A673 (cell line): Measurements from ENCODE around the gene CCL25. TPM values are rescaled to one million over a fixed set of nuclear protein-coding genes. Genes with fewer than 3 reads are reported as not detected.

ENCODE experiments used
- BruUV-seq: library from RNA; stranded (reverse); fragments of 400-500 nt; replicated peaks from 2 replicates; lab custom pipeline; 2021; lab: Mats Ljungman, UMichigan
- CTCF ChIA-PET: fragments of 300-600 bp; sonication (Branson Sonifier 250); formaldehyde crosslinking; loops from one replicate; lab custom pipeline; 2022; ENCODE audit warnings: antibody characterized with exemption; lab: Charles Lee
- POLR2A ChIA-PET: fragments of 300-600 bp; sonication (Branson Sonifier 250); formaldehyde crosslinking; loops from one replicate; lab custom pipeline; 2022; ENCODE audit warnings: antibody characterized with exemption; ENCODE audit not compliant: low non-redundant PET; lab: Charles Lee
- DNase-seq: peaks from one replicate; pipeline ENCODE4 v3.0.0-alpha.2; 2015; ENCODE audit warnings: low spot score
- H3K27ac ChIP-seq: fragments of 200-600 bp; sonication (generic); 2 replicates; pipeline ENCODE4 v1.5.1; 2016; ENCODE audit warnings: mixed run types, low read depth, mild to moderate bottlenecking, mixed read lengths, antibody characterized with exemption, low read length; ENCODE audit not compliant: poor library complexity, severe bottlenecking
- H3K27me3 ChIP-seq: fragments of 200-600 bp; sonication (generic); replicated peaks from 2 replicates; pipeline ENCODE4 v1.6.1; 2017; ENCODE audit warnings: mixed run types, low read depth, mild to moderate bottlenecking, mixed read lengths, antibody characterized with exemption, low read length; ENCODE audit not compliant: insufficient read depth, poor library complexity
- H3K36me3 ChIP-seq: fragments of 200-600 bp; sonication (generic); 2 replicates; pipeline ENCODE4 v1.6.1; 2016; ENCODE audit warnings: mixed run types, mild to moderate bottlenecking, mixed read lengths, antibody characterized with exemption, low read length; ENCODE audit not compliant: insufficient read depth, poor library complexity, severe bottlenecking
- H3K4me1 ChIP-seq: fragments of 200-600 bp; sonication (generic); 2 replicates; pipeline ENCODE4 v1.6.1; 2017; ENCODE audit warnings: mixed run types, mild to moderate bottlenecking, mixed read lengths, antibody characterized with exemption, low read length; ENCODE audit not compliant: insufficient read depth, poor library complexity, severe bottlenecking
- H3K4me3 ChIP-seq: fragments of 200-600 bp; sonication (generic); 2 replicates; pipeline ENCODE4 v1.5.1; 2016; ENCODE audit warnings: low read depth, mixed run types, mild to moderate bottlenecking, mixed read lengths, low read length; ENCODE audit not compliant: poor library complexity, severe bottlenecking
- H3K9me3 ChIP-seq: fragments of 200-600 bp; sonication (generic); 2 replicates; pipeline ENCODE4 v1.6.1; 2016; ENCODE audit warnings: mixed run types, low read depth, mild to moderate bottlenecking, mixed read lengths, antibody characterized with exemption, low read length; ENCODE audit not compliant: poor library complexity, severe bottlenecking
- EZH2 ChIP-seq: fragments of 200-600 bp; sonication (generic); IDR thresholded peaks from 2 replicates; pipeline ENCODE4 v1.6.1; 2017; ENCODE audit warnings: borderline replicate concordance, low read depth, mild to moderate bottlenecking, mixed read lengths, antibody characterized with exemption, low read length; ENCODE audit not compliant: poor library complexity, severe bottlenecking
- intact Hi-C: fragments of 100-400 bp; cut with micrococcal nuclease; formaldehyde crosslinking; loops from one replicate; pipeline ENCODE4 v1.10.0; 2022; ENCODE audit not compliant: unreplicated experiment
- total RNA-seq: library from RNA; stranded (reverse); gene quantifications from 2 replicates; pipeline ENCODE4 v1.2.3, GENCODE V29; 2021
- TF ChIP-seq, protein P1 (sequence below): fragments of 300-800, 200-600 bp; sonication (generic); conservative IDR thresholded peaks from 2 replicates; pipeline ENCODE4 v1.5.1; 2017; ENCODE audit warnings: low read depth, mild to moderate bottlenecking, antibody characterized with exemption, low read length, moderate library complexity, mixed read lengths

The CCL25 gene
- total RNA-seq, 1 experiment from 2014 or later: not detected

- Histone ChIP-seq H3K27me3 (no peaks in the 10 kb centered on the region), H3K4me1 (no peaks in the 10 kb centered on the region), H3K9me3 (no peaks in the 10 kb centered on the region), H3K27ac (no peak overlapping the region), H3K4me3 (no peak overlapping the region), H3K36me3 (no peaks in the 10 kb centered on the region)
- intact Hi-C loops: no loop called here
- POLR2A ChIA-PET: no interaction called here
- TF ChIP-seq, protein P1, sequence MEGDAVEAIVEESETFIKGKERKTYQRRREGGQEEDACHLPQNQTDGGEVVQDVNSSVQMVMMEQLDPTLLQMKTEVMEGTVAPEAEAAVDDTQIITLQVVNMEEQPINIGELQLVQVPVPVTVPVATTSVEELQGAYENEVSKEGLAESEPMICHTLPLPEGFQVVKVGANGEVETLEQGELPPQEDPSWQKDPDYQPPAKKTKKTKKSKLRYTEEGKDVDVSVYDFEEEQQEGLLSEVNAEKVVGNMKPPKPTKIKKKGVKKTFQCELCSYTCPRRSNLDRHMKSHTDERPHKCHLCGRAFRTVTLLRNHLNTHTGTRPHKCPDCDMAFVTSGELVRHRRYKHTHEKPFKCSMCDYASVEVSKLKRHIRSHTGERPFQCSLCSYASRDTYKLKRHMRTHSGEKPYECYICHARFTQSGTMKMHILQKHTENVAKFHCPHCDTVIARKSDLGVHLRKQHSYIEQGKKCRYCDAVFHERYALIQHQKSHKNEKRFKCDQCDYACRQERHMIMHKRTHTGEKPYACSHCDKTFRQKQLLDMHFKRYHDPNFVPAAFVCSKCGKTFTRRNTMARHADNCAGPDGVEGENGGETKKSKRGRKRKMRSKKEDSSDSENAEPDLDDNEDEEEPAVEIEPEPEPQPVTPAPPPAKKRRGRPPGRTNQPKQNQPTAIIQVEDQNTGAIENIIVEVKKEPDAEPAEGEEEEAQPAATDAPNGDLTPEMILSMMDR: no peak
- no peak for TF ChIP-seq EZH2
- DNase-seq: no peak
- CTCF ChIA-PET: no interaction called here
- no TSS peak for BruUV-seq
These were observed 56.9 kb downstream of the CCL25 start for GRCh38 chr19:8109455-8109854.

DNA sequence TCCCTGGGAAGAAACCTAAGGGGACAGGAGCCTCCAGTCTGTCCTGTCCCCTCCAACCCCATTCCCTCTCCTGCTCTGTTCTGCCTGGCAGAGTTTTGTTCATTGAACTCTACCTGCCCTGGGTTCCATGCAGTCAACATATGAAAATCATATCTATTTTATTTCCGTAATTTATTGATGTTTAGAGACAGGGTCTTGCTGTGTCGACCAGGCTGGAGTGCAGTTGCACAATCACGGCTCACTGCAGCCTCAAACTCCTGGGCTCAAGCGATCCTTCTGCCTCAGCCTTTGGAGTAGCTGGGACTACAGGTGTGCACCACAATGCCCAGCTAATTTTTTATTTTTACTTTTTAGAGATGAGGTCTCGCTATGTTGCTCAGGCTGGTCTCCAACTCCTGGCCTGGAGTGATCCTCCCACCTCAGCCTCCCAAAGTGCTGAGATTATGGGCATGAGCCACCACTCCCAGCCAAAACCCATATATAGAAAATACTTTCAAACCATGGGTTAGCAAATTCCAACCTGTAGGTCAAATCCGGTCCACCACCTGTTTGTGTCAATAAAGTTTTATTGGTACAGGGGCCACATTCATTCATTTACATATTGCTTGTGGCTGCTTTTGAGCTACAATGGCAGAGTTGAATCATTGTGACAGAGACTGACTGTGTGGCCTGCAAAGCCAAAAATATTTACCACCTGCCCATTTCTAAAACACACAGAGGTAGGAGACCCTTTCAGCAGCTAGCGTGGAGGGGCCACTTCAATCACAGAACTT lies 57.5 kb downstream of the CCL25 start:
- H3K27me3 ChIP-seq: no peaks in the 10 kb centered on the region
- no TSS peak for BruUV-seq
- no peaks in the 10 kb centered on the region for H3K36me3 ChIP-seq
- intact Hi-C loops: no loop called here
- no peaks in the 10 kb centered on the region for H3K4me1 ChIP-seq
- H3K27ac ChIP-seq: no peak overlapping the region
- H3K9me3 ChIP-seq: no peaks in the 10 kb centered on the region
- ChIA-PET CTCF (no interaction called here), POLR2A (no interaction called here)
- H3K4me3 ChIP-seq: no peak overlapping the region
- DNase-seq: no peak
- TF ChIP-seq, protein P1: no peak
- TF ChIP-seq EZH2: no peak

GRCh38 chr19:8110931-8111330 lies 58.4 kb downstream of the CCL25 start:
- Histone ChIP-seq H3K27ac (no peak overlapping the region), H3K4me1 (no peaks in the 10 kb centered on the region), H3K36me3 (no peaks in the 10 kb centered on the region), H3K4me3 (no peak overlapping the region), H3K9me3 (no peaks in the 10 kb centered on the region), H3K27me3 (no peaks in the 10 kb centered on the region)
- POLR2A ChIA-PET: no interaction called here
- TF ChIP-seq EZH2: no peak
- TF ChIP-seq, protein P1: no peak
- no peak for DNase-seq
- intact Hi-C loops: no loop called here
- no TSS peak for BruUV-seq
- CTCF ChIA-PET: no interaction called here
